ENCODE results near the gene ATP4B.
"Not testable (repeated sequence)": the region's sequence is repeated elsewhere in the genome, so short reads cannot be mapped to it uniquely, and the experiment has no call there.

The ATP4B gene

GRCh38 chr13:113625965-113626721, 31.9 kb downstream of the ATP4B start:
- no peak overlapping the region for H3K27ac ChIP-seq (replicated peaks)
- DNase-seq (ENCODE audit: low read depth in 1 of 2, low spot score in 1 of 2), result no peak
- no peak for TF ChIP-seq CTCF (IDR thresholded peaks at IDR 0.05; ENCODE audit: insufficient read depth, low read length)
- no peak for TF ChIP-seq SPI1 (IDR thresholded peaks at IDR 0.05; ENCODE audit: borderline replicate concordance, low read depth)
- no peak for TF ChIP-seq POLR2AphosphoS5 (IDR thresholded peaks at IDR 0.05; ENCODE audit: low read depth)
- no peak for TF ChIP-seq GABPA (IDR thresholded peaks at IDR 0.05; ENCODE audit: low read depth)
- no peak for TF ChIP-seq REST (IDR thresholded peaks at IDR 0.05; ENCODE audit: insufficient replicate concordance, low read depth)
- H3K4me3 ChIP-seq (replicated peaks; ENCODE audit: insufficient read depth, low read length), result no peak overlapping the region
- no peaks in the 10 kb centered on the region for H3K27me3 ChIP-seq (ENCODE audit: insufficient read depth, poor library complexity, severe bottlenecking)

- not testable (repeated sequence) for H3K27ac ChIP-seq (replicated peaks); H3K27me3 ChIP-seq (ENCODE audit: insufficient read depth, poor library complexity, severe bottlenecking); H3K4me3 ChIP-seq (replicated peaks; ENCODE audit: insufficient read depth, low read length); DNase-seq (ENCODE audit: low read depth in 1 of 2, low spot score in 1 of 2)
Measured at GRCh38 chr13:113624640-113625304, 33.2 kb downstream of the ATP4B start.

GRCh38 chr13:113624235-113624587, 33.8 kb downstream of the ATP4B start:
- H3K4me3 ChIP-seq (replicated peaks; ENCODE audit: insufficient read depth, low read length), result no peak overlapping the region
- H3K27me3 ChIP-seq (ENCODE audit: insufficient read depth, poor library complexity, severe bottlenecking), result no peaks in the 10 kb centered on the region
- no peak for DNase-seq (ENCODE audit: low read depth in 1 of 2, low spot score in 1 of 2)
- no peak for TF ChIP-seq GABPA (IDR thresholded peaks at IDR 0.05; ENCODE audit: low read depth)
- H3K27ac ChIP-seq (replicated peaks), result no peak overlapping the region

- TF ChIP-seq POLR2AphosphoS5 (IDR thresholded peaks at IDR 0.05; ENCODE audit: low read depth) (no peak), GABPA (IDR thresholded peaks at IDR 0.05; ENCODE audit: low read depth) (no peak), SPI1 (IDR thresholded peaks at IDR 0.05; ENCODE audit: borderline replicate concordance, low read depth) (no peak), REST (IDR thresholded peaks at IDR 0.05; ENCODE audit: insufficient replicate concordance, low read depth) (no peak), CTCF (IDR thresholded peaks at IDR 0.05; ENCODE audit: insufficient read depth, low read length) (no peak)
- Histone ChIP-seq H3K27ac (replicated peaks) (no peak overlapping the region), H3K27me3 (ENCODE audit: insufficient read depth, poor library complexity, severe bottlenecking) (no peaks in the 10 kb centered on the region), H3K4me3 (replicated peaks; ENCODE audit: insufficient read depth, low read length) (no peak overlapping the region)
- no peak for DNase-seq (ENCODE audit: low read depth in 1 of 2, low spot score in 1 of 2)
Measured at GRCh38 chr13:113623491-113624234, 34.3 kb downstream of the ATP4B start.

All from HL-60 (cell line).